HG03442 (cell line): ENCODE results near the gene CD2.

Experiments
- ATAC-seq: cut with Tn5 transposase; IDR thresholded peaks from one replicate; pipeline ENCODE4 v1.9.1; 2021; ENCODE audit warnings: mild to moderate bottlenecking, moderate library complexity; ENCODE audit not compliant: unreplicated experiment

Gene CD2

GRCh38 chr1:116811321-116811720, 57.1 kb downstream of the CD2 start:
- ATAC-seq = no peak

- ATAC-seq = no peak
Observed at GRCh38 chr1:116814926-116815723, 60.9 kb downstream of the CD2 start.

GRCh38 chr1:116817582-116818064, 63.4 kb downstream of the CD2 start:
- ATAC-seq = no peak
